Vagina (tissue), 2 donors: Measurements from ENCODE around the gene BTF3.

Experiments used
- POLR2AphosphoS5 ChIP-seq, 2 donors: sonication (generic); formaldehyde crosslinking; IDR thresholded peaks; one replicate each; pipeline ENCODE4 v1.9.0; 2017; ENCODE audit warnings: antibody characterized with exemption in 2 of 2, mild to moderate bottlenecking in 2 of 2, low read depth in 1 of 2; ENCODE audit not compliant: insufficient read depth in 1 of 2
- TF ChIP-seq, protein P1 (sequence below), 3 experiments: fragments of 450-650 bp in 2 of 3; fragments of 200-600 bp in 1 of 3; sonication (generic) in 1 of 3; IDR thresholded peaks; one replicate each; pipeline ENCODE4 v1.5.1; 2017 to 2019; ENCODE audit warnings: antibody characterized with exemption in 3 of 3, mild to moderate bottlenecking in 2 of 3, moderate library complexity in 2 of 3

DNA sequence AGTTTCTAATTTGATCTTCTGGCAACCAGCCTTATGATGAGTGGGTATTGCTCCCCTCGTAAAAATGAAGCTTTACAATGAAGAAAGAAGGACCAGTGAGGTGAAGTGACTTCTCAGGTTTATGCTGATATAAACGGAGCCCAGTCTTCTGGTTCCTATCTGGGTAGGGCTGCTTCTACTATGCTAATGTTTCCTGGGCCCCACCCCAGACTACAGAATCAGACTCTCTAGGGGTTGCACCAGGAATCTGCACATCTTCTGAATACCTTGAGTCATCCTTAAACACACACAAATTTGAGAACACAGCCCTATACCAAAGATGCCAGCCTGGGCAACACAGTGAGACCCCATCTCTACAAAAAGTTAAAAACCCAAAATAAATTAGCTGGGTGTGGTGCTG lies 16.2 kb downstream of the BTF3 start:
- TF ChIP-seq POLR2AphosphoS5 (IDR thresholded peaks at IDR 0.05; ENCODE audit: insufficient read depth in 1 of 2, low read depth in 1 of 2): no peak
- TF ChIP-seq, protein P1, sequence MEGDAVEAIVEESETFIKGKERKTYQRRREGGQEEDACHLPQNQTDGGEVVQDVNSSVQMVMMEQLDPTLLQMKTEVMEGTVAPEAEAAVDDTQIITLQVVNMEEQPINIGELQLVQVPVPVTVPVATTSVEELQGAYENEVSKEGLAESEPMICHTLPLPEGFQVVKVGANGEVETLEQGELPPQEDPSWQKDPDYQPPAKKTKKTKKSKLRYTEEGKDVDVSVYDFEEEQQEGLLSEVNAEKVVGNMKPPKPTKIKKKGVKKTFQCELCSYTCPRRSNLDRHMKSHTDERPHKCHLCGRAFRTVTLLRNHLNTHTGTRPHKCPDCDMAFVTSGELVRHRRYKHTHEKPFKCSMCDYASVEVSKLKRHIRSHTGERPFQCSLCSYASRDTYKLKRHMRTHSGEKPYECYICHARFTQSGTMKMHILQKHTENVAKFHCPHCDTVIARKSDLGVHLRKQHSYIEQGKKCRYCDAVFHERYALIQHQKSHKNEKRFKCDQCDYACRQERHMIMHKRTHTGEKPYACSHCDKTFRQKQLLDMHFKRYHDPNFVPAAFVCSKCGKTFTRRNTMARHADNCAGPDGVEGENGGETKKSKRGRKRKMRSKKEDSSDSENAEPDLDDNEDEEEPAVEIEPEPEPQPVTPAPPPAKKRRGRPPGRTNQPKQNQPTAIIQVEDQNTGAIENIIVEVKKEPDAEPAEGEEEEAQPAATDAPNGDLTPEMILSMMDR (IDR thresholded peaks at IDR 0.05): no peak
